ENCODE data around the gene CDKN1B.

- TF ChIP-seq CTCF (IDR thresholded peaks at IDR 0.05; ENCODE audit: extremely low read depth in 1 of 2, insufficient read depth in 1 of 2, low read depth in 1 of 2, low read length in 2 of 2): no peak
- TF ChIP-seq POLR2A (IDR thresholded peaks at IDR 0.05; ENCODE audit: low read depth, low read length): no peak
- TF ChIP-seq POLR2AphosphoS5 (IDR thresholded peaks at IDR 0.05; ENCODE audit: insufficient read depth, low read depth, low read length): no peak
- no peak for TF ChIP-seq MYC (IDR thresholded peaks at IDR 0.05; ENCODE audit: low read depth, low read length)
Observed at GRCh38 chr12:12720672-12721161, 3.5 kb downstream of the CDKN1B start.

All from endothelial cell of umbilical vein (primary cell).